Measurements from ENCODE around the gene PHF13. TPM values are rescaled to one million over a fixed set of nuclear protein-coding genes. Genes with fewer than 3 reads are reported as not detected.
"Not testable (repeated sequence)": the region's sequence is repeated elsewhere in the genome, so short reads cannot be mapped to it uniquely, and the experiment has no call there.

PHF13 gene
- total RNA-seq, 1 experiment from 2014 or later: 4.4 TPM

DNA sequence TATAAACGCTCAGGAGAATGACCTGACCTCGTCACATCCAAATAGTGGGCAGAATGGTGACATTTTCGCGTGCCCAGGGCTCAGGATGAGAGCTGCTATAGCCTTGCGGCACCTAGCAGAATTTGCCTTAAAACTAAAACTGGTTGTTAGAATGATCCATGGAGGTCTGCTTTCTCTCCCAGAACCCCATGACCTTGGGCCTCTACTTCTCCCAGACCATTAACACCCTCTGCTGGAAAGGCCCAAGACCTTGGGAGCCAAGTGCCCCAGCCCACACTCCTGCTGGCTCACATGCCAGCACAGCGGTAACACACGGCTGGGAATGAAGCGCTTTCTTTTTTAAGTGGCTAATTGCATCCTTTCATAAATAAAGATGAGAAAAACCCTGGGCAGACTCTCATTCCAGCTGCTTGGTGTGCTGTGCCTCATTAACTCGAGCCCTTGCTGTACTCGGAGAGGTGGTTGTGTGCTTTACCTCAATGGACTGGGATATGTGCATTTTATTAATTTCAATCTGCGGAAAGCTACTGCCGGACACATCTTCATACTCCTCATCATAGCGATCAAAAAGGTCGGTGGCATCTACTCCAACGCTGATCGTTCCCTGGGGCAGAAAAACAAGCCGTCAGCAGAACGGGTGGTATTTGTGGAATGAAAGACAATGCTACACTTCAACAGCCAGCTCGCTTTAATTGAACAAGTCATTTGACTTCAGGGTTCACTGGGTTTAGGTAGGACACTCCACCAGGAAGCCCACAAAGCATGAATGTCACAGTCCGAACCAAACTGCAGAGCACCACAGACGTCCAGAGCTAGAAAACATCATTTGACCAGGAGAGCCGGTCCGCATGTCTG lies 40.1 kb downstream of the PHF13 start:
- no peak for DNase-seq (ENCODE audit: extremely low read depth, low read depth)

GRCh38 chr1:6657138-6657537 lies 43.6 kb downstream of the PHF13 start:
- DNase-seq (ENCODE audit: extremely low read depth, low read depth): no peak

GRCh38 chr1:6658359-6659060 lies 45.0 kb downstream of the PHF13 start:
- no peak for DNase-seq (ENCODE audit: extremely low read depth, low read depth)

GRCh38 chr1:6660415-6661049 lies 47.0 kb downstream of the PHF13 start:
- DNase-seq (ENCODE audit: extremely low read depth, low read depth): no peak

- DNase-seq (ENCODE audit: extremely low read depth, low read depth): not testable (repeated sequence)
Measured at GRCh38 chr1:6662468-6662867, 48.9 kb downstream of the PHF13 start.

- no peak for DNase-seq (ENCODE audit: extremely low read depth, low read depth)
Measured at GRCh38 chr1:6666696-6667095, 53.2 kb downstream of the PHF13 start.

- no peak for DNase-seq (ENCODE audit: extremely low read depth, low read depth)
Measured at GRCh38 chr1:6667139-6667538, 53.6 kb downstream of the PHF13 start.

- no peak for DNase-seq (ENCODE audit: extremely low read depth, low read depth)
Measured at GRCh38 chr1:6668503-6668902, 55.0 kb downstream of the PHF13 start.

- no peak for DNase-seq (ENCODE audit: extremely low read depth, low read depth)
Measured at GRCh38 chr1:6672558-6672957, 59.0 kb downstream of the PHF13 start.

Other genes with a start within 250 kb of the PHF13 start
- gene ACOT7, start 220.0 kb upstream of the PHF13 start, total RNA-seq (2014; rRNA removed; shearing (Covaris generic)): 22.5 and 24.4 TPM in 2 replicates
- gene HES2, start 193.8 kb upstream of the PHF13 start, total RNA-seq (2014; rRNA removed; shearing (Covaris generic)): 0.57 and 1.0 TPM in 2 replicates
- gene ESPN, start 189.0 kb upstream of the PHF13 start, total RNA-seq (2014; rRNA removed; shearing (Covaris generic)): 0.17 TPM in 1 of 2 replicates, not detected in the other
- 3.3 and 4.2 TPM in 2 replicates for gene TNFRSF25, start 147.6 kb upstream of the PHF13 start, total RNA-seq (2014; rRNA removed; shearing (Covaris generic))
- gene PLEKHG5, start 122.1 kb upstream of the PHF13 start, total RNA-seq (2014; rRNA removed; shearing (Covaris generic)): 3.4 and 3.6 TPM in 2 replicates
- gene NOL9, start 59.2 kb upstream of the PHF13 start, total RNA-seq (2014; rRNA removed; shearing (Covaris generic)): 20.2 and 24.5 TPM in 2 replicates
- not detected in 2 replicates for gene TAS1R1, start 58.4 kb upstream of the PHF13 start, total RNA-seq (2014; rRNA removed; shearing (Covaris generic))
- 8.2 and 13.2 TPM in 2 replicates for gene ZBTB48, start 33.7 kb upstream of the PHF13 start, total RNA-seq (2014; rRNA removed; shearing (Covaris generic))
- 14.3 and 14.5 TPM in 2 replicates for gene KLHL21, start 10.9 kb upstream of the PHF13 start, total RNA-seq (2014; rRNA removed; shearing (Covaris generic))
- 24.4 and 28.8 TPM in 2 replicates for gene THAP3, start 11.1 kb downstream of the PHF13 start, total RNA-seq (2014; rRNA removed; shearing (Covaris generic))
- 41.1 and 41.5 TPM in 2 replicates for gene DNAJC11, start 88.1 kb downstream of the PHF13 start, total RNA-seq (2014; rRNA removed; shearing (Covaris generic))
- gene CAMTA1, start 171.7 kb downstream of the PHF13 start, total RNA-seq (2014; rRNA removed; shearing (Covaris generic)): 39.0 and 39.9 TPM in 2 replicates